GM18511 (cell line): ENCODE results near the gene GFER.
"Not testable (repeated sequence)": the region's sequence is repeated elsewhere in the genome, so short reads cannot be mapped to it uniquely, and the experiment has no call there.

Experiments used
- ATAC-seq: cut with Tn5 transposase; IDR thresholded peaks from one replicate; pipeline ENCODE4 v1.9.1; 2021; ENCODE audit warnings: mild to moderate bottlenecking, moderate library complexity; ENCODE audit not compliant: unreplicated experiment

The GFER gene

GRCh38 chr16:2025251-2025650, 41.3 kb downstream of the GFER start:
- no peak for ATAC-seq

GRCh38 chr16:2025878-2026460, 42.0 kb downstream of the GFER start:
- ATAC-seq, result no peak

- no peak for ATAC-seq
Observed at GRCh38 chr16:2026461-2027023, 42.5 kb downstream of the GFER start, which contains the start of gene NHERF2. TSS of gene NHERF2 (plus strand) at chr16:2026902. CDS start at chr16:2027006, 104 bp downstream.

- ATAC-seq, result no peak
Observed at GRCh38 chr16:2027024-2028010, 43.3 kb downstream of the GFER start.

GRCh38 chr16:2028146-2028545, 44.2 kb downstream of the GFER start:
- no peak for ATAC-seq

- ATAC-seq, result no peak
Observed at GRCh38 chr16:2028620-2029220, 44.7 kb downstream of the GFER start.

GRCh38 chr16:2029350-2029749, 45.4 kb downstream of the GFER start:
- no peak for ATAC-seq

- no peak for ATAC-seq
Observed at GRCh38 chr16:2030036-2030435, 46.0 kb downstream of the GFER start.

- no peak for ATAC-seq
Observed at GRCh38 chr16:2031081-2031577, 47.1 kb downstream of the GFER start.

- ATAC-seq, result no peak
Observed at GRCh38 chr16:2032285-2033056, 48.5 kb downstream of the GFER start.

GRCh38 chr16:2033057-2033908, 49.3 kb downstream of the GFER start:
- ATAC-seq, result no peak

- not testable (repeated sequence) for ATAC-seq
Observed at GRCh38 chr16:2033909-2034695, 50.1 kb downstream of the GFER start.

- no peak for ATAC-seq
Observed at GRCh38 chr16:2034696-2035430, 50.9 kb downstream of the GFER start.

- no peak for ATAC-seq
Observed at GRCh38 chr16:2035431-2036199, 51.6 kb downstream of the GFER start.

- no peak for ATAC-seq
Observed at GRCh38 chr16:2036200-2036966, 52.4 kb downstream of the GFER start.

GRCh38 chr16:2037115-2037514, 53.1 kb downstream of the GFER start:
- no peak for ATAC-seq
